ENCODE measurements around the gene USP51.
"Not testable (repeated sequence)": the region's sequence is repeated elsewhere in the genome, so short reads cannot be mapped to it uniquely, and the experiment has no call there.

The USP51 gene

GRCh38 chrX:55489314-55490009 lies at the start of gene USP51:
USP51 (minus strand) TSS chrX:55489848; CDS start chrX:55488939, 909 bp downstream.
- no peak for DNase-seq (ENCODE audit: low spot score)

- no peak for DNase-seq (ENCODE audit: low spot score)
Measured at GRCh38 chrX:55524487-55524886, 34.8 kb upstream of the USP51 start.

GRCh38 chrX:55523356-55523755 lies 33.7 kb upstream of the USP51 start:
- no peak for DNase-seq (ENCODE audit: low spot score)

- peak; percentile 11 for DNase-seq (ENCODE audit: low spot score)
Measured at GRCh38 chrX:55522596-55523276, 33.1 kb upstream of the USP51 start.

GRCh38 chrX:55521687-55522086 lies 32.0 kb upstream of the USP51 start:
- no peak for DNase-seq (ENCODE audit: low spot score)

- DNase-seq (ENCODE audit: low spot score), result not testable (repeated sequence)
Measured at GRCh38 chrX:55516794-55517481, 27.3 kb upstream of the USP51 start.

- DNase-seq (ENCODE audit: low spot score), result not testable (repeated sequence)
Measured at GRCh38 chrX:55513045-55513737, 23.5 kb upstream of the USP51 start.

- DNase-seq (ENCODE audit: low spot score), result not testable (repeated sequence)
Measured at GRCh38 chrX:55508410-55509152, 18.9 kb upstream of the USP51 start.

- DNase-seq (ENCODE audit: low spot score), result not testable (repeated sequence)
Measured at GRCh38 chrX:55507699-55508098, 18.1 kb upstream of the USP51 start.

- not testable (repeated sequence) for DNase-seq (ENCODE audit: low spot score)
Measured at GRCh38 chrX:55507010-55507409, 17.4 kb upstream of the USP51 start.

GRCh38 chrX:55490974-55491373 lies 1.3 kb upstream of the USP51 start:
- DNase-seq (ENCODE audit: low spot score), result no peak

- DNase-seq (ENCODE audit: low spot score), result no peak
Measured at GRCh38 chrX:55490121-55490520, 473 bp upstream of the USP51 start.

- no peak for DNase-seq (ENCODE audit: low spot score)
Measured at GRCh38 chrX:55488593-55489313, 895 bp downstream of the USP51 start.

- no peak for DNase-seq (ENCODE audit: low spot score)
Measured at GRCh38 chrX:55488006-55488592, 1.5 kb downstream of the USP51 start.

- no peak for DNase-seq (ENCODE audit: low spot score)
Measured at GRCh38 chrX:55487143-55487542, 2.5 kb downstream of the USP51 start.

- no peak for DNase-seq (ENCODE audit: low spot score)
Measured at GRCh38 chrX:55486736-55487135, 2.9 kb downstream of the USP51 start.

GRCh38 chrX:55484948-55485347 lies 4.7 kb downstream of the USP51 start:
- DNase-seq (ENCODE audit: low spot score), result no peak

- DNase-seq (ENCODE audit: low spot score), result no peak
Measured at GRCh38 chrX:55480390-55481062, 9.1 kb downstream of the USP51 start.

- not testable (repeated sequence) for DNase-seq (ENCODE audit: low spot score)
Measured at GRCh38 chrX:55479956-55480355, 9.7 kb downstream of the USP51 start.

GRCh38 chrX:55465791-55466190 lies 23.9 kb downstream of the USP51 start:
- DNase-seq (ENCODE audit: low spot score), result not testable (repeated sequence)
